NCI-H82 (cell line): ENCODE data around the gene ADAM23.

Experiments used
- DNase-seq: peaks from one replicate; lab custom pipeline; 2025; lab: John Stamatoyannopoulos, UW

ADAM23 gene

DNA sequence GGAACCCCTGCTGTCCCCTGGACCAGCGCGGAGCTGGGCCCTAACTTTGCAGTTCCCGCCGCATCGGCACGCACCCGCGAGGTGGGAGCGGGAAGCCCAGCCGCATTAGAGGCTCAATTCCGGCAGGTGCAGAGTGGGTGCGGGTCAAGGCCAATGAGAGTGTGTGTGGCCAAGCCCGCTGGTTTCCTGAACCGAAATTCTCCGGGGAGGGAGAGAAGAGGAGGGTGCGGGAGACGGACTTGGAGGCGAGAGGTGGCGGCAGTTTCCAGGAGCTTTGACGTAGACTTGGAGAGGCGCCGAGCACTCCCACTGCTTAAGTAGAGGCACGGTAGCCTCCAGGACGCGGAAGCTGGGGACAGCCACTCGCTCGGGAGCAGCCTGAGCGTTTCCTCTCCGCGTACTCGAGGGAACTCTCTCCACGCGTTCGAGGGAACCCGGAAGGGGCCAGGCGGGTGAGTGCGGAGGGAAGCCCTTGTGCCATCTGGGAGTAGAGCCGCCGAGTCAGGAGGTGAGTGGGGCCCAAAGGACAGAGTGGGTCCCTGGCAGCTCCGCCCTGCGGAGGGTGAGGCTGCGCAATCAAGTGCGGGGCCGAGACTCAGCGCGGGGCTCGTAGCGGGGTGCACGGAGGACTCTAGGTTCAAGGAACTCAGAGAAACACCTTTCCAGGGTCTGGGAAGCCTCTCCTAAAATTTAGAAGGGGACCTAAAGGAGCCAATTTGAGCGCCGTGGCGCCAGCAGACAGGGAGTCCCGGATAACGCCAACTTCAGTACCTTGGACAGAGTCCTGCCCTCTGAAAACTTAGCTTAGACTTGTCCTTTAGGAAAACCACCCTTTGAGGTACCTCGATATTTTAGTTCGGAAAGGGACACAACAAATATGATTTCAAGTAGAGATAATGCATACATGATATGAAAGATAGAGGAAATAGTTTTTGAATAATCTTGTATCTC, 199.0 kb downstream of the ADAM23 start, which contains the start of gene FAM237A:
FAM237A (plus strand) TSS at position 413 of the 951 bp plus-strand sequence. CDS start 1,750 bp downstream, outside the sequence.
- no peak for DNase-seq

DNA sequence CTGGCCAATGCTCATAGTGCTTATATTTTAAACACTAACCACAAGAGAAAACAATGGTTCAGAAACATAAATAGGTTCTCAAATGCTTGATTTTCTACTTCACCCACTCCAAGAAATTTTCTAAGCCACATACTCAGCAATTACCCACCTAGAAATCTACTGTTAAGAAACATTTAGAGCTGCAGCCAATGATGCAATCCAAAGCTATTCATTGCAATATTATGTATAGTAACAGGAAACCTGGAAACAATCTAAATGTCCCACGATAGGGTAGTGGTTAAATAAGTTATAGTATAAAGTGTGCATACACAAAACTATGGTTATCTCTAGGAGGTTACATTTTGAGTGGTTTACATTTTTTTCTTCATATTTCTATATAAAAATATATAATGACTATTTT, 204.7 kb downstream of the ADAM23 start:
- DNase-seq = no peak

DNA sequence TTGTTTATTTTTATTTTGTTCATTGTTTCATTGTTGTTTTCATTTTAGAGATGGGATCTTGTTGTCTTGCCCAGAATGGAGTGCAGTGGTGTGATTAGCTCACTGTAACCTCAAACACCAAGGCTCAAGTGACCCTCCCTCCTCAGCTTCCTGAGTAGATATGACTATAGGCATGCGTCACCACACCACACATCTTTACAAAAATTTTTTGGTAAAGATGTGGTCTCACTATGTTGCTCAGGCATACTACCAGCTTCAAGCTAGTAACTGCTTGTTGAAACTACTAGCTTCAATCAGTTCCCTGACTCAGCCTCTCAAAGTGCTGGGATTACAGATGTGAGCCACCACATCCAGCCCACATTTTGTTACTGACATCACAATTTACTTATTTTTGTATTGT, 213.8 kb downstream of the ADAM23 start:
- no peak for DNase-seq

DNA sequence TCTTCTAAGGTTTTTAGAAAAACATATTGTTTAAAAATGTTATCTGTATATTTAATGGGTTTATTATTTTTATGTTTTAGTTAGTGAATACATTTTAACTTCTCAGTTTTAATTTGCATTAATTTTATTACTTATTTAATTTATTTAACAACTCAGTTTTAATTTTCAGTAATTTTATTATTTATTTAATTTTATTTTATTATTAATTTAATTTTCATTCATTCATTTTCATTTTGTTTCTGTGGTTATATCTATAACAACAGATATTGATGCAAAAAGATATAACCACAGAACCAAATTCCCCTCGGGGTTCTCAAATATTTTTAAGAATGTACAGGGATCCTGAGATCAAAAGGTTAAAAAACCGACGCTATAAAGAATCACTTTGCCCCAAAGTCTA, 221.9 kb downstream of the ADAM23 start:
- no peak for DNase-seq
